PC-3 (cell line): ENCODE data around the gene KRTAP10-5.

Experiments used
- CTCF ChIP-seq: fragments of 300-600 bp; sonication (generic); conservative IDR thresholded peaks from 2 replicates; pipeline ENCODE4 v1.5.1; 2017; ENCODE audit warnings: antibody characterized with exemption, low read depth, mild to moderate bottlenecking, low read length
- EZH2 ChIP-seq: fragments of 300-600 bp; sonication (generic); IDR thresholded peaks from one replicate; pipeline ENCODE4 v1.6.1; 2017; ENCODE audit warnings: antibody characterized with exemption, mild to moderate bottlenecking, low read length; ENCODE audit not compliant: unreplicated experiment
- EZH2phosphoT487 ChIP-seq: fragments of 300-600 bp; sonication (generic); IDR thresholded peaks from 2 replicates; pipeline ENCODE4 v1.6.1; 2018; ENCODE audit warnings: mild to moderate bottlenecking, antibody characterized with exemption, low read length, borderline replicate concordance

- TF ChIP-seq CTCF (no peak), EZH2phosphoT487 (no peak), EZH2 (no peak)
Measured at GRCh38 chr21:44537930-44538911, 42.2 kb downstream of the KRTAP10-5 start.
